ENCODE results near the gene SPNS2.

- TF ChIP-seq, protein P1, sequence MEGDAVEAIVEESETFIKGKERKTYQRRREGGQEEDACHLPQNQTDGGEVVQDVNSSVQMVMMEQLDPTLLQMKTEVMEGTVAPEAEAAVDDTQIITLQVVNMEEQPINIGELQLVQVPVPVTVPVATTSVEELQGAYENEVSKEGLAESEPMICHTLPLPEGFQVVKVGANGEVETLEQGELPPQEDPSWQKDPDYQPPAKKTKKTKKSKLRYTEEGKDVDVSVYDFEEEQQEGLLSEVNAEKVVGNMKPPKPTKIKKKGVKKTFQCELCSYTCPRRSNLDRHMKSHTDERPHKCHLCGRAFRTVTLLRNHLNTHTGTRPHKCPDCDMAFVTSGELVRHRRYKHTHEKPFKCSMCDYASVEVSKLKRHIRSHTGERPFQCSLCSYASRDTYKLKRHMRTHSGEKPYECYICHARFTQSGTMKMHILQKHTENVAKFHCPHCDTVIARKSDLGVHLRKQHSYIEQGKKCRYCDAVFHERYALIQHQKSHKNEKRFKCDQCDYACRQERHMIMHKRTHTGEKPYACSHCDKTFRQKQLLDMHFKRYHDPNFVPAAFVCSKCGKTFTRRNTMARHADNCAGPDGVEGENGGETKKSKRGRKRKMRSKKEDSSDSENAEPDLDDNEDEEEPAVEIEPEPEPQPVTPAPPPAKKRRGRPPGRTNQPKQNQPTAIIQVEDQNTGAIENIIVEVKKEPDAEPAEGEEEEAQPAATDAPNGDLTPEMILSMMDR (conservative IDR thresholded peaks at IDR 0.05 in 1 of 2, IDR thresholded peaks at IDR 0.05 in 1 of 2; ENCODE audit: low read depth in 1 of 2, low read length in 2 of 2) = no peak
- no peak for TF ChIP-seq EZH2 (IDR thresholded peaks at IDR 0.05; ENCODE audit: low read length, missing control alignments)
Measured at GRCh38 chr17:4574448-4575045, 75.9 kb downstream of the SPNS2 start.
